HFFc6 (cell line): ENCODE results near the gene FKBP1A. TPM values are rescaled to one million over a fixed set of nuclear protein-coding genes. Genes with fewer than 3 reads are reported as not detected.

Experiments
- DNase-seq: peaks from one replicate; pipeline ENCODE4 v3.0.0-alpha.2; 2018
- H3K27ac Mint-ChIP-seq: 2 replicates; pipeline ENCODE4 v1.8.0; 2020; ENCODE audit warnings: mild to moderate bottlenecking, mixed read lengths
- H3K27me3 Mint-ChIP-seq: 2 replicates; pipeline ENCODE4 v1.8.0; 2021; ENCODE audit warnings: mild to moderate bottlenecking, moderate library complexity, mixed read lengths; ENCODE audit not compliant: insufficient read depth
- H3K36me3 Mint-ChIP-seq: 2 replicates; pipeline ENCODE4 v1.8.0; 2021; ENCODE audit warnings: low read depth, mixed read lengths
- H3K4me1 Mint-ChIP-seq: 2 replicates; pipeline ENCODE4 v1.8.0; 2020; ENCODE audit warnings: low read depth, mixed read lengths
- H3K4me3 Mint-ChIP-seq: 2 replicates; pipeline ENCODE4 v1.8.0; 2020; ENCODE audit warnings: mild to moderate bottlenecking, moderate library complexity, mixed read lengths
- H3K9me3 Mint-ChIP-seq: 2 replicates; pipeline ENCODE4 v1.8.0; 2020; ENCODE audit warnings: mild to moderate bottlenecking, mixed read lengths
- CTCF ChIP-seq: fragments of 200-600 bp; sonication (generic); IDR thresholded peaks from 2 replicates; pipeline ENCODE4 v1.5.0; 2021; ENCODE audit warnings: antibody characterized with exemption, mild to moderate bottlenecking
- total RNA-seq, 6 experiments: library from RNA; stranded (reverse); fragmentation: NEBNext Ultra II Directional; extraction: Animal tissue kit (Norgen Biotek cat#: 25700); gene quantifications; 2 replicates in 1 of 6; 3 replicates in 5 of 6; pipeline ENCODE4 v1.2.3, GENCODE V29; 2021

The FKBP1A gene
- total RNA-seq, 6 experiments from 2014 or later = 437 to 543 (median 491) TPM

- no peak for TF ChIP-seq CTCF
- DNase-seq = peak; percentile 40
- Mint-ChIP-seq H3K9me3 (no peaks in the 10 kb centered on the region), H3K27me3 (peaks cover 2% of the 10 kb centered on the region; the same call in 1 of the 2 replicates), H3K4me1 (peaks cover 36% of the 10 kb centered on the region), H3K36me3 (no peaks in the 10 kb centered on the region; the same call in none of the 2 replicates), H3K27ac (no peak overlapping the region), H3K4me3 (no peak overlapping the region)
These were observed 37.2 kb upstream of the FKBP1A start for GRCh38 chr20:1430004-1430451.

GRCh38 chr20:1429143-1429728, 36.4 kb upstream of the FKBP1A start:
- no peaks in the 10 kb centered on the region; the same call in none of the 2 replicates for H3K36me3 Mint-ChIP-seq
- H3K4me3 Mint-ChIP-seq = no peak overlapping the region
- H3K27ac Mint-ChIP-seq = no peak overlapping the region
- H3K9me3 Mint-ChIP-seq = no peaks in the 10 kb centered on the region
- TF ChIP-seq CTCF = no peak
- peaks cover 2% of the 10 kb centered on the region; the same call in 1 of the 2 replicates for H3K27me3 Mint-ChIP-seq
- H3K4me1 Mint-ChIP-seq = peaks cover 32% of the 10 kb centered on the region
- DNase-seq = no peak

GRCh38 chr20:1427457-1428054, 34.7 kb upstream of the FKBP1A start:
- H3K27me3 Mint-ChIP-seq = 0 out of 2 replicates have a peak, but pooled peaks cover 2% of the 10 kb centered on the region
- H3K9me3 Mint-ChIP-seq = no peaks in the 10 kb centered on the region
- H3K4me3 Mint-ChIP-seq = no peak overlapping the region
- H3K27ac Mint-ChIP-seq = no peak overlapping the region
- peaks cover 37% of the 10 kb centered on the region for H3K4me1 Mint-ChIP-seq
- H3K36me3 Mint-ChIP-seq = peaks cover 4% of the 10 kb centered on the region
- peak; percentile 13; the same call in 1 of the 2 replicates for TF ChIP-seq CTCF
- peak; percentile 15 for DNase-seq

- Mint-ChIP-seq H3K27me3 (0 out of 2 replicates have a peak, but pooled peaks cover 2% of the 10 kb centered on the region), H3K27ac (no peak overlapping the region), H3K4me1 (peaks cover 37% of the 10 kb centered on the region), H3K36me3 (peaks cover 4% of the 10 kb centered on the region; the same call in 1 of the 2 replicates), H3K4me3 (no peak overlapping the region), H3K9me3 (peaks cover under 1% of the 10 kb centered on the region; the same call in 1 of the 2 replicates)
- DNase-seq = no peak
- no peak for TF ChIP-seq CTCF
These were observed 33.5 kb upstream of the FKBP1A start for GRCh38 chr20:1426231-1426849.

- TF ChIP-seq CTCF = no peak
- Mint-ChIP-seq H3K36me3 (peaks cover 23% of the 10 kb centered on the region), H3K4me1 (peaks cover 28% of the 10 kb centered on the region), H3K27me3 (no peaks in the 10 kb centered on the region), H3K9me3 (peaks cover 16% of the 10 kb centered on the region), H3K27ac (no peak overlapping the region; the same call in 1 of the 2 replicates), H3K4me3 (no peak overlapping the region)
- DNase-seq = no peak
These were observed 31.5 kb upstream of the FKBP1A start for GRCh38 chr20:1424336-1424735.
